CD4-positive, alpha-beta T cell treated with Interleukin-10 for 1 hour (primary cell): ENCODE data around the gene COL26A1.

Experiments
- DNase-seq: peaks from one replicate; pipeline ENCODE4 v3.0.0-alpha.2; 2020

Gene COL26A1

GRCh38 chr7:101537205-101537604 lies 174.5 kb downstream of the COL26A1 start:
- no peak for DNase-seq

- DNase-seq = no peak
Measured at GRCh38 chr7:101537935-101538595, 175.4 kb downstream of the COL26A1 start.

GRCh38 chr7:101538596-101539459 lies 176.2 kb downstream of the COL26A1 start:
- peak; percentile 42 for DNase-seq

- DNase-seq = no peak
Measured at GRCh38 chr7:101539784-101540183, 177.1 kb downstream of the COL26A1 start.

- DNase-seq = peak; percentile 66
Measured at GRCh38 chr7:101542527-101543241, 180.0 kb downstream of the COL26A1 start.

GRCh38 chr7:101543242-101543766 lies 180.6 kb downstream of the COL26A1 start:
- DNase-seq = no peak

GRCh38 chr7:101543846-101544245 lies 181.2 kb downstream of the COL26A1 start:
- no peak for DNase-seq

- DNase-seq = no peak
Measured at GRCh38 chr7:101545441-101546190, 182.9 kb downstream of the COL26A1 start.

GRCh38 chr7:101546308-101546936 lies 183.7 kb downstream of the COL26A1 start:
- DNase-seq = no peak

GRCh38 chr7:101547022-101547915 lies 184.6 kb downstream of the COL26A1 start:
- DNase-seq = no peak

- no peak for DNase-seq
Measured at GRCh38 chr7:101547916-101548661, 185.4 kb downstream of the COL26A1 start.

- no peak for DNase-seq
Measured at GRCh38 chr7:101549734-101550133, 187.1 kb downstream of the COL26A1 start.

- no peak for DNase-seq
Measured at GRCh38 chr7:101550641-101551541, 188.2 kb downstream of the COL26A1 start.

- no peak for DNase-seq
Measured at GRCh38 chr7:101553018-101553770, 190.5 kb downstream of the COL26A1 start.

- DNase-seq = no peak
Measured at GRCh38 chr7:101553771-101554445, 191.2 kb downstream of the COL26A1 start.

- DNase-seq = no peak
Measured at GRCh38 chr7:101554584-101555268, 192.1 kb downstream of the COL26A1 start.

- no peak for DNase-seq
Measured at GRCh38 chr7:101555269-101555920, 192.7 kb downstream of the COL26A1 start.
